Stimulated activated CD4-positive, alpha-beta T cell treated with anti-CD3 and anti-CD28 coated beads, Interleukin-15, amount 100 ng/mL, for 1 hour (primary cell): Measurements from ENCODE around the gene PTPRF.

Experiments used
- DNase-seq, 2 donors: peaks; one replicate each; pipeline ENCODE4 v3.0.0-alpha.2; 2020; ENCODE audit warnings: low read depth in 1 of 2, low spot score in 1 of 2

Gene PTPRF

DNA sequence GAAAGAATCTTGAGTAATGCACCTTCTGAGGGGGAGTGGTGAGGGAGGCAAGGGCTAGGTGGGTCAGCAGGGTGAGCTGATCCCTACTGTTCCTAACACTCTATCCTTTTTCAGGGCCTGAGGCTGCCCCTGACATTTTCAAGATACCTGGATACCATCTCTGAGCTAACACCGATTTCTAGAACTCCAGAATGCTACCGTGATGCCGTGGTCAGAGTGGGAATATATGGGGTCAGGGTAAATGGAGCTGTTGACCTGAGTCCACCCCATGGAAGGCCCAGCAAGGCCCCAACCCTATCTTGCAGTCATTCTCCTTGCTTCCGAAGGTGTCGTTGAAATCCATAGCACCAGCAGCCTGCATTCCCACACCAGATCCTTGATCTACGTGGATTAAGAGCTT lies 18.0 kb upstream of the PTPRF start:
- DNase-seq: no peak

DNA sequence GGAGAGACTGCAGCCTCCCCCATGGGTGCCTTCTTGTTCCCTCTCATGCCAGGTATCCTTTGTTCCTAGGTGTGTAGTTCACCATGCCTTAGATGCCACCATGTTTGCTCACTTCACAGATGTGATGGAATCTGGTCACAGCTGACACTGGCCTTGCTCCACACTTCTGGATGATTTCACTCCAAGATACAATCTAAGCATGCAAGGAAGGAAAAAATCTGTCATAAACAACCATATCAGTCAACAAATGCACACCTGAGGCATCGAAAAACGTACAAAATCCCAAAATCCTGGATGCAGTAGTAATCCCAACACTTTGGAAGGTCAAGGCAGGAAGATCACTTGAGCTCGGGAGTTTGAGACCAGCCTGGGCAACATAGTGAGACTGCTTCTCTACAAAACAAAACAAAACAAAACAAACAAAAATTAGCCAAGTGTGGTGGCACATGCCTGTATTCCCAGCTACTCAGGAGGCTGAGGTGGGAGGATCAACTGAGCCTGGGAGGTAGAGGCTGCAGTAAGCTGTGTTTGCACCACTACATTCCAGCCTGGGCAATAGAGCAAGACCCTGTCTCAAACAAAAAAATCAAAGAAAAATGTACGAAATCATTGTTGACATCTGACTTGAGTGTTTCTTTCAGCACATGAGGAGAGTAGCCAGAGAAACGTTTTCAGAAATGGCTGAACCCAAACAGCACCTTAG lies 17.1 kb upstream of the PTPRF start:
- DNase-seq: no peak

DNA sequence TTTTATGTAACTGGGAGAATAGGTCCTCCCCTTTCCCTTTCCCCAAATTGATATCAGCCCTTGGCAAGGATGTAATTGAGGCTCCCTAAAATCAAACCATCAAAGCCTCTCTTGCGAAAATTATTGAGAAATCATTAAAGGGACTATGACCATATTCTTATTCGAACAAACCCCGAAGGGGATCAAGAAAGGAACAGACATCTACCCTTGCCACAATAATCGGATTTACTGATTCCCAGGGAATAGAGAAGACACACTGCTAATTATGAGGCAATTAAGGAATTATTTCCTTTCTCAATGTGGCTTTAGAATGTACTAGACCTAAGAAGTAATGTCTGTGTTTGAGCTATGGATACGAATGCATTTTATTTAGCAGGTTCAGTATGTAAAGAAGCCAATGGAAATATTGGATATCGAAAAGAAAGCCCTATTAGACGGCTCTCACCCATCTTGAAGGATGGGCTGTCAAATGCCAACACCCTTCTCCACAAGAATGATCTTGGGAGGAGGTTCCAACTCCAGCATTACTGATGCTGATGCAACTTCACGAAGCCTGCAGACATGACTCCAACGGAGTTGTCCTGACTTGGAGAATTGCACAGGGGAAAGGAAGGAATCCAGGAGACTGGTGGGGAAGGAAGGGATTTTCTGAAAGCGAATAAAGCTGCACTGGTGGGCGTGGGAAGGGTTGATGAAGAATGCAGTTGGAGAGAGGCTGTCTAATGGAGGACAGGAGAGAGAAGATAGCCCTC lies 11.6 kb upstream of the PTPRF start:
- no peak for DNase-seq

DNA sequence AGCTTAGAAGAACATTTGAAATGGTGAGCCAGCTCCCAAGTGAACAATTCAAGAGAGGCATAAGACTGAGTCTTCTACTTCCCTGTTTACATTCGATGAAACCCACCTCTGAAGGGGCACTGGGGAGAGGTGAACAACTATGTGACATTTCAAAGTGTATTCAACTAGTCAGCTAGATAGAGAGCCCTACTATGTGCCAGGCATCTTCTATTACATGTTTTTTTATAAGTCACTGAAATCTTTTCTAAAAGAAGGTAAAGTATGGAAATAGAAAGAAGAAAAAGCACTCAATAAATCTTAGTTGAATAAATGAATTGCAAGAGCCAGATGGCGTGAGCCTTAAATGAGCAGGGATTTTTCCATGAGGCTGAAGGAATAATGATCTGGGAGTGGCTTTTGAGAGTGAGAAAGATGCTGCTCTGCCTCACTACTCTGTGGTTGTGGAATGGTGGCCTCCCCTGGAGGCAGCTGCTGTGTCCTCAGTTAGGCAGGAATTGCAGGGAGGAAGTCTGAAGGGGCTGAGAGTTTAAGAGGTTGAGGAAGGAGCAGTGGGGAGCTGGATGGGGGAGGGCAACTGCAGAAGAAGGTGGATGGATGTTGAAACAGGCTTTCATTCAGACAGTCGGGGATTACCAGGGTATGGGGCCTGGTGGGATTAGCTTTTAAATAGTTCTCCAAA lies 10.4 kb upstream of the PTPRF start:
- no peak for DNase-seq

DNA sequence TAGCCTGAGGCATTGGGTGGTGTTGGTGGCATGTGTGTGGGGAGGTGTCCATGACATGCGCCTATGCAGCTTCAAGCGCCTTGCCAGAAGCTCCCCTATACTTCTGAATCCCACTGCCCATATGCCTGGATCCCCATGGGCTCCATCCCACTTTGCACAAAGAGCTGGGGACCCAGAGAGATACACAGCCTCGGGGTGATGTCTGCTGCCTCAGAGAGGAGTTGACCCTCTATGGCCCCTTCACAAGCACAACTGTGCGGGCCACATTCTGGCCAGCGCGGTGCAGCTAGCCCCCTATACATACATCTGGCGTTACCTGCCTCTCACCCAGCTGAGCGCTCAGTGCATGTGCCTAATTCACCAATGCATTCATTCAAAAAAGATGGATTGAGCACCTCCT lies 9.6 kb upstream of the PTPRF start:
- no peak for DNase-seq

DNA sequence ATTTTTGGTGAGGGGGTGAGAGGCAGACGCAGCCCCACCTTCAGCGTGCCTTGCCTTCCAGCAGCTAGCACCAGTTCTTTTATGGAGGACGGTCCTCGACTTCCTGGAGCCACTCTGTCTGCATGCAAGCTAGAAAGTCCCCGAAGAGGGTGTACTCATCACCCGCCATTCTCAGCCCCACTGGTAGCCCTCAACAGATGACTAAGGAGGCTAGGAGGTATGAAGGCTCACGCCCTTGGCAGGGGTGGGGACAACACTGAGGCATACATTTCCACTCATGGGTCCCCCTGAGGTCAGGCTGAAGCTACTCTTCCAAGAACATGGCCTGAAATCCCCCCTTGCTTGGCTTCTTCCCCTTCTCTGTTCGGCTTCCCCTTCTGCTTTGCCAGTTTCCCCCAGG lies 8.9 kb upstream of the PTPRF start:
- DNase-seq: no peak

DNA sequence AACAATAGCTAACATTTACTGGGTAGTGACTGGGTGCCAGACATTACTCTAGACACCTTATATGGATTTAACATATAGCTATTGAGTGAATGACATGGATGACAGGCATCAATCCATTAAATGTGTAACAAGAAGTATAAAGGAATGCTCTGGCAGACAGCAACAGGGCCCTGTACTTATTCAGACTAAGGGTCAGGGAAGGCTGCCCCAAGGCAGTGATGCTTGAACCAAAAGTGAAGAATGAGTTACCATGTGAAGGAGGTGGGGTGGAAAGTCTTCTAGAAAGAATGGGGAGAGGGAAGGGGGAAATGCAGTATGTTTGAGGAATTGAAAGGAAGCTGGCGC lies 8.3 kb upstream of the PTPRF start:
- no peak for DNase-seq

DNA sequence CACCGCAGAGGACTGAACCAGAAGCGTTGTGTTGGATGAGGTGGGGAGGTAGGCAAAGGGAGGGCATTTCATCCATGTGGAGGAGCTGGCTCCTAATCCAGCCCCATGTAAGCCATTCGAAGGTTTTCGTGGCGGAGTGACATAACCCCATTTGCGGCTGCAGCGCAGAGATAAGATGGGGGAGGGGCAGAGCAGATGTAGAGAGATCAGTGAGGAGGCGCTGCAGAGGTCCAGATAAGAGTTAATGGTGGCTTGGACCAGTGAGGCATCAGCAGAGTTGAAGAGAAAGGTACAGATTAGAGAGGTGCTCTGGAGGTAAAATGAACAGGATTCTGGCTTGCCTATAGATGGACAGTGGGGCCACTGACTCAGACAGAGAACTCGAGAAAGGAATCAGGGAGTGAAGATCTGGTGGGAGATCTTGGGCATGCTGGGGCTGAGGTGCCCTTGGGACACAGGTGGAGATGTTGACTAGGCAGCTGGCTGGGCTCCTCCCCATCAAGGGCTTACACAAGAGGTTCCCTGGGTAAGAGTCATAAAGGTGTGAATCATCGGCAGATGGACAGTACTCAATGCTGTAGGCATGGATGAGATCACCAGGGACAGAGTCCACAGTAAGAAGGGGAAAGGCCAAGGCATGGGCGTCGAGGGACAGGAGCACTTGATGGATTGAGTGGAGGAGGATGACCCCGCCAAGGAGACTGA lies 7.8 kb upstream of the PTPRF start:
- DNase-seq: no peak

DNA sequence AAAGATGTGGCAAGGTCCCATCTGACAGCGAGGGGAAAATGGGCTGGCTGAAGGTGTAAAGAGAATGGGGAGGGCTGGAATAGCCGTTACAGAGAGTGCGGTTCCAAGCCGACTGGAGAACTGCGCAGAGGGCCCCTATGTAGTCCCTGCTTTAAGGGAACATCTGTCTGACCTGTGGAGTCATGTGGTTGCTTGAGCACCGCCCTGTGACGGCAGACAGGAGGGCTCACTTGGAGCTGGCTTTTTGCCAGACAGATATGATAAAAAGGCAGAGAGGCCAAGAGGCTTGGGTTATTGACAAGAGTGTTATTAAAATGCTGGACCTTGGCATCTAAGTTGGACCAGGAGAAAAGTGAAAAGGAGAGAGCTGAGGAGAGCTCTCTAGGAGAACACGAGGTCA lies 5.9 kb upstream of the PTPRF start:
- no peak for DNase-seq

DNA sequence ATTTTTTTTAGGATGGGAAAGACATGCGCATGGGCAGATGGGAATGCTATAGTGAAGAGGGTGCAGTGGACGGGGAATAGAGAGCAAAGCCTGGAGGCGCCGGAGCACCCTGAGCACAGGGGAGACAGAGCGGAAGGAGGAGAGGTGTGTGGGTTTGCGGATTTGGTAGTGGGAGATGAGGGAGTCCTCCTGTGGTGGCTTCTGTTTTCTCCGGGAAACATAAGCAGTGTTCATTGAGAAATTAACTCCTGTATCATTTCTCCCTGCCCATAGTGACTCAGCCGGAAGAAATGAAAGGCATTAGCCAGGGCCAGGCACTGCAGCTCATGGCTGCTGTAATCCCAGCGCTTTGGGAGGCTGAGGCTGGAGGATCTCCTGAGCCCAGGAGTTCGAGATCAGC lies 4.7 kb upstream of the PTPRF start:
- no peak for DNase-seq

DNA sequence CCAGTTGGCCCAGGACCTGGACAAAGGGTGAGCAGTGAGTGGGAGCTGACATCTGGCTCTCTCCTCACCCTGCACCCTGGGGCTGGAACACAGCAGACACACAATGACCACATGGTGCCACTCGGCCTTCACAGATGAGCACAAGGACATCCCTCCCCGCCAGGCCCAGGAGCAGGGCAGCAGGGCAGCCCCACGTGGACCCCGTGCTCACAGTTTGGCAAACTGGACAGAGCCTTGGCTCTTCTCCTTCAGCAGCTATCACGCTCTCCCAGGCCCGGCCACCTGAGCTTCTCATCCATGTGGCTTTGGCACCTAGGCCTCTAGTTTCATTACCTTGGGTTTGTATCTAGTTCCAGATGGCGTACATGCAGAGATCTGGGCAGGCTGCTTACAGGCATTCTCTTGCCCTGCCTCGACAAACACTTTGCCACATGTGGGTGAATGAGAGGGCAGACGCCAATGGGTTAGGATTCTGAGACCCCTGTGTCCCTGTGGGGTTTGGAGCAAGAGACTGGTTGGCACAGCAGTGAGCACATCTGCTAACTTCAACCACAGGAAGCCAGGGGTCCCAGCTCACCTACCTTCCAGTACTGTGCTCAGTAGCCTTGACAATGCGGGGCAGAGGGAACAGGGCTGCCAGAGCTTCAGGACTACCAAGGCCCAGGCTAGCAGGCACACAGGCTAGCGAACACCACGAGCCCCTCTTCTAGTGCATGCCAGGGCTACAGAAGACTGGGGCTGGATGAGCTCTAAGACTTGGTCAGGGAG lies 3.4 kb upstream of the PTPRF start:
- DNase-seq: no peak

DNA sequence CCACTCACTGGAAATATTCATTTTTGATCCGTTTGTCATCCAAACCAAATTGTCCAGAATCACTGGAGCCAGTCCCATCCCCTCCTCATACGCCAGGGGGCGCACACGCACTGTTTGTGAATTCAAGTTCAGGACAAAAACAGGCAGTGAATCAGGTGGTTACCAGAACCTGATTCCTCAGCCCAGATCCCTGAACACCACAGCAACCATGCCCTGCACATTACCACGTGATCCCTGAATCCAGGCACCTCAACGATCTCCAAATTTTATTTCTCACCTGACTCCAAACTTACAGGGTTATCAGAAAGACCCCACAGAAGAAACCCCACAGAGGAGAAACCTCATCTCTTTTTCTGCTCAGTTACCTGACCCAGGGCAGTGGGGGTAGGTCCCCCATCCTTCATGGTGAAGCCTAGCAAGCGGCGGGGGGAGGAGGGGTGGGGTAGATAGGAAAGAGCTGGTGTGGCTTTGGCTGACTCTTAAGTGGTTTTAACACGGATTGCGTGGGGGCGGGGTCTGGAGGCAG lies 1.4 kb upstream of the PTPRF start:
- peak; percentile 50 to 70 for DNase-seq

DNA sequence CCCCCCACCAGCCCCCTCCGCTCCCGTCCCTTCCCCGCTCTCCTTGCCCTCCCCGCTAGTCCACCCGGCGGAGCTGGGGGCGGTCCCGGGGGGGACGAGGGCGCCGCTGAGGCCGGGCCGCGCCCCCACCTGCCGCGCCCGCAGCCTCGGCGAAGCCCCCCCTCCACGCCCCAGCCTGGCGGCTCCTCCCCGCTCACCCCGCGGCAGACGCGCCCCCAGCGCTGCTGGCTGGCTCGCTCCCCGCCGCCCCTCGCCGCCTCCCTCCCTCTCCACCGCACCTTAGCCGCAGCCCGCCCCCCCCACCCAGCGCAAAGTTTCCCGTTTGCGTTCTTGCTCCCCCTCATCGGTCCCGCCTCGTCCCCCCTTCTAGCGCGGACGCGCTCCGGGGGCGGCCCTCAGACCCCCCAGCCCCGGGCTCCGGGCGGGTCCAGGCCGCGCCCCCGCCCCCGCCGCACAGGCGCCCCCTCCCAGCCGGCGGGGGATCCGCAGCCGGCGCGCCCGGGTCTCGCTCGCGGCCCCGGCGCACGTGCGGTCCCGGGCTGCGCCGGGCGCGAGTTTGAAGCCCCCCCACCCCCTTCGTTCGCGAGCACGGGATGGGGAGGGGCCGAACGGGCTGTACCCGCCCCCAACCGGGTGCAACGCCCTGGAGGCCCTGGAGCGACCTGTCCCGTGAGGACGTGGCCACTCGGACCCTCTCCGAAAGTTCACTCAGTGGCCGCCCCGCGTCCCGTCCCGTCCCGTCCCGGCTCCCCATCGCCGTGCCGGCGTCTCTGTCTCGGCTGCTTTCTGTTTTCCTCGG lies 623 bp downstream of the PTPRF start:
- no peak for DNase-seq

DNA sequence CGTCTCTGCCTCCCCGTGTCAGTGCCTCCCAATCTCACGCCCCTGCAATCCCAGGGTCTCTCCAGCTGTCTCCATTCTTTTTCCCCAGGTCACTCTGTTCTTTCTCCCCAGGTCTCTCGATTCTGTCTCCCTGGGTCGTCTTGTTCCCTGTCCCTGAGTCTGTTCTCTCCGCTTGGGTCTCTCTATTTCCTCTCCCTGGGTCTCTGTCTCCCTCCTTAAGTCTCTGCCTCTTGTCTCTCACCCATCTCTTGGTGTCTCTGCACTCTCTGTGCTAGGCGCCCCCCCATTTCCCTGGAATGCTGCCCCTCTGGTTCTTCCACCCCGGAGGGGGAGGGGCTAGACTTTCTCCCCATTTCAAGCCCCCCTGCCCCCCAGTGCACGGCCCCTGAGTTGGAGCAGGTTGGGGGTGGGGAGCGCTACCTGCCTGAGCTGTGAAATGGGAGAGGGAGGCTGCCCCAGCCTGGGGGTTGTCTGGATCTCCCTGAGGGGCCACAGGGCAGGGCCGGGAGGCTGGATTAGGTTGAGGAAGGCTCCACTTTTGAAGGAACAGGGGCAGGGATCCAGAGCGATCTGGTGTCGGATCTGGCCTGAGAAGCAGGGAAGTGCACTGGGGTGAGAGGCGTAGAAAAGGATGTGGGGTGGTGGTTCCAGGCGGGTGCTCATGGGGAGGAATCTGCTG lies 1.4 kb downstream of the PTPRF start:
- no peak for DNase-seq

DNA sequence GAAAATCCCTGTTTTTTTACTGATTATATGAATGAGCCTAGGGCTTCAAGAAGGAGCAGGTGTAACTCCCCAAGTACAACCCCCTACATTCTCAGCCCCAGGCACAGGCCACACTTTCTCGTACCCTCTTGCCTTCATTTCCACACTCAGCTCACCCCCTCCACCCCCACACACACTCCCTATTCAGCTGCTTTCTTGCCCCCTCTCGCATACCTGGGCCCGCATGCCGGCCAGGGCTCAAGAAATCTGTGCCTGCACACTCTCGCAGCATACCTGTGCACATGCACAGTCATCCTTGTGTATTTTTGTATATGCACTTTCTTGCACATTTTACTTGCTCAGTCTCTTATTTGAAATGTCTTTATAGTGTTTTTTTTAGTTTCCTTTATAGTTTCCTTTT lies 2.0 kb downstream of the PTPRF start:
- DNase-seq: no peak

DNA sequence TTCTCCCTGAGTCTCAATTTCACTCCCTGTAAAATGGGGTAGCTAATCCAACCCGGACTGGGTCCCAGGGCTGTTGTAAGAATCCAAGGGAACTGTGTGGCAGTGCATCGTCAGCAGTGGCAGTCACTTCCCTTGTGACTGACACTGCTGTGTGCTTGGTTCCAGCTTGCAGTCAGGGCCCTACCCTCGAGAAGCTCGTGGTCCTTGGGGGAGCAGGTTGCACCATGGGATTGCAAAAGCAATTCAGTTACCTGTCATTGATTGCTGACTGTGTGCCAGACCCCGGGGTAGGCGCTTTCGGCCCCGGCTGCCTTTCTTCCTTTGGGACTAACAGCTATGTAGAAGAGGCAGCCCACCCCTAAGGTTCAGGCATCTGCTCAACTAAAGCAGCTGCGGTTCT lies 2.9 kb downstream of the PTPRF start:
- DNase-seq: no peak

DNA sequence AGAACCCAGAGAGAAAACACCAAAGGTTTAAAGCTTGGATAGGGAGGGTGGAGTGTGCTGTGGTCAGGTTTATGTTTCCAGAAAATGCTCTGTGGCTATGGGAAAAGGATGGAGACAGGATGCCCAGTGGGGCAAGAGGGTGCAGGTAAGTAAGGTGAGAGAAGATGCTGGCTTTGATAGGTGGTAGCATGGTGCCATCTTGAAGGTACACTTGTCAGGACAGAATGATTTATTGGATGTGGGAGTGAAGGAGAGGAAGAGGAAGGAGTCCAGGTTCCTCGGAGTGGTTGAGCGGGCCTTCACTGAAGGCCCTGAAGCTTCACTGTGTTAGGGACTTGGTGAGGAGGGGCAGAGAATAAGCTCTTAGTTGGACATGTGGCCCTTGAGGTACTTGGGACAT lies 3.6 kb downstream of the PTPRF start:
- DNase-seq: no peak

DNA sequence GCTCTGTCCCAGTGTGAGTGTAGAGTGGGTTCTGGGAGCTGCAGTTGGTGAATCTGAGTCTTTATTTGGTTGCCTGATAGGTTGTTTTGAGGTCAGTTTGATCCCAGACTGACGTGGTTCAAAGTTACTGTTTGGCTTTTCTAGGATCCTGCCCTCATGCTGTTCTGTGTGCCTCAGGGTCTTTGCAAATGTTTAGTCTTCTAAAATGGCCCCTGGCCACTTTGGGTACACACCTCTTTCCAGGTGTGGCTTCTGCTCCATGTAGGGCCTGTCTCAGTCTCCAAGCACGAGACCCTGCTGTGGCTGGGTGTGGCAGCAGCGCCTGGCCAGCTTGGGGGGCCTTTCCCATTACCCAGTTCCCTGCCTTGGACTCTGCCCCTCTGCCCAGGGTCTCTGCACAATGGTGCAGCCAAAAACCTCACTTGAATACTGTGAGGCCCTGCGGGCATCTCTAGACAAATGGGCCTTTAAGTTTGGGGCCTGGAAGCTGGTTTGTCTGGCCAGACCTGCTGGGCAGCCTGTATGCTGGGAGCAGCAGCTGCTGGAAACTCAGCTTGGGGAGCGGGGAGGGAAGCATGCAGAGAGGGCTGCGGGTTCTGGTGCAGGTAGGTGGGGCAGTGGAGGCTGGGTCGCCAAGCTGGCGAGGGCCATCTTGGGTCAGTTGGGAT lies 5.6 kb downstream of the PTPRF start:
- DNase-seq: no peak

DNA sequence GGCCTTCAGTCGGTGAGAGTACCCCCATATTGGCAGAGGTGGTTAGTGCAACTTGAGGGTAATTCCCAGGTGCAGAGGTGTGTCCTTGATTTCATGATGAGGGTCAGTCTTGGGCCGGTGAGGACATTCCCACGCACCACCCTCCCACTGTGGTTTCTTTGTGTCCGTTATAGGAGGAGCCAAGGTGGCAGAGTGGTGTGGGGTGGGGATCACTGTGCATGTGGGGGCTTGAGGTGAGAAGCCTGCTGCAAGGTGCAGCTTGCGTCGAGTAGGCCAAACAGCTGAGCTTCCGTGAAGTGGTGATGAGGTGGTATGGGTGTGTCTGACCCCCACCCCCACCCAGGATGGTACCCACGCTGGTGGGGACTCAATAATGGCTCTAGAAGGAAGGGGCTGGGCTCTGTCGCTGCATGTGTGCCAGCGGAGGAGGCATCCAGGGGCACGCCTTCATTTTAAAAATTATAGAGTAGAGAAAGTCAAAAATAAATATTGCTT lies 6.2 kb downstream of the PTPRF start:
- no peak for DNase-seq
